RKO (cell line): ENCODE data around the gene PSMB2.
A peak's percentile ranks its signal among the peaks of the same experiment; 100 is the strongest.

ENCODE experiments used
- DNase-seq: peaks from one replicate; pipeline ENCODE4 v3.0.0-alpha.2; 2016; ENCODE audit warnings: low spot score

PSMB2 gene

DNA sequence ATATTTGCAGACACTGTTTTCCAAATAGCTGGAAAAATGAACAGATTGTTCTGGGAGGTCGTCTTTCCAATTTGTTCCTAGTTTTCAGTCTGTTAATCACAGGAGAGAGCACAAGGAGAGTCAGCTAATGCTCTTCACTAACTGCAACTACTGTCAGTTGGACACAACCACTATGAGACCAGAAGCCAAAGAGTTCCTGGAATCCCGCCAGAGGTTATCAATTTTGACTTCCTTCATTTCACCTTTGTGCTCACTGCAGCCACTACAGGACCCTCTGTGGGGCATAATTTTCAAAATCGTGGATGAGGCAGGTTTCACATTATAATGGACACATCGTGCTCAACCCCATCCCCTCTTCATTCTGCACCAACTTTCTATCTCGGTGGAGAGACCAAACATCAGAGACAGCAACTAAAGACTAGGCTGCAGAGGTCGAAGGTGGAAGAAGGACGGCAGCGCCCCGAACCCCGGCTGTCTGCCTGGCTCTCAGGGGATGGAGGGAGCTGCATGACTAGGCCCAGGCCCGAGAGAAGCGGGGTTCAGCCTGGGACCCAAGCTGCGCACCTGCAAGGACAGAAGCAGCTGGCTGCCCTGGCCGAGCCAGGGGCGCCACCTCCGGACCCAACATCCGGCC lies 84.7 kb downstream of the PSMB2 start:
- DNase-seq = peak; percentile 30

DNA sequence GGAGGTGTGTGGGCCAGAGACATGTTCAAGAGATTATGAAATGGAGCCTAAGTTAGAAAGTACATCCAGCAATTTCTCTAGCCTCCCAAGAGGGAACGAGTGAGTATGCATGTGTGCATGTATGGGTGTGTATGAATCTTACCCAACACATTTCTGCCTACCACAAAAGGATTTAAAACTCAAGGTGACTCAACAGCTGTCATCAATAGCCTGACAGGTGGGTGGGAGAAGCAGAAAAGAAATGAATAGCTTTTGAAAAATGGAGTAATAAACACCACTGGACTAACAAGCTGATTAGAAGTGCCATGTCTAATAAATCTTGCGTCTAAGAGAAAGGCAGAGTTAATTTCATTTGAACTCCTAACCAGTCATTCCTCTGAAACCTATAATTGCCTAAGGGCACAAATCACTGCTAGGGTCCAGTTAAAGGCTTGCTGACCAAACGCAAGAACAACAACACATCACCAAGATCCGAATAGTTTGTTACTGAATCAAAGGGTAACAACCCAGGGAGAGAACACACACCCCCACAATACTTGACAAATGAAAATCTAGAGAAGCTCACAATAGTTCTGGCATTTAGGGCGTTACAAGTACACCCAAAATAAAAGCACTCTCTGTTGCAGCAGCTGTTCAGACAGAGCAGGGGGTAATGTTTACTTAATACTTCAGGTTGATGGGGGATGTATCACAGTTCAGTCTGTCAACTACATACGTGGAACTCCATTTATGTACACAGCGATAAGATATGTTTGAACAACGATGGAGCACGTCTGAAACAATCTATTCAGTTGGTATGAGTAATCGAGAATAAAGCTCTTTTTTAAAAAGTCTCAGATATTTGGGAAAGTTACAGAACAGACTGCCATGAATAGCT lies 85.5 kb downstream of the PSMB2 start:
- DNase-seq = peak; percentile 86

DNA sequence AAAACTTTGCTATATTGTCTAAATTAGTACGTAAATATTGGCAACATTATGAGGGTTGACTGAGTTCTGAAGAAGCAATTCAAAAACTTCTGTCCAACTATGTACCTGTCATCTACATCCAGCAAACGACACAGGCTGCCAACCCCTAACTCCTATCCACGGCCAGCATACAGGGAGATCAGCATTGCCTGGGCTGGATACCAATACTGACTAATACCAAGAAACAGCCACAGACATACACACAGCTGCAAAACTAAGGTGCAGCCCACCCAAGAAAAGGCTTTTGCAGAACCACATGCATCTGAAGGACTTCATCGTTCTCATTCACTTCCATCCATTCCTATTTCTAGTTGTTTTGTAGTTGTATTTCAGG lies 86.1 kb downstream of the PSMB2 start:
- DNase-seq = no peak

DNA sequence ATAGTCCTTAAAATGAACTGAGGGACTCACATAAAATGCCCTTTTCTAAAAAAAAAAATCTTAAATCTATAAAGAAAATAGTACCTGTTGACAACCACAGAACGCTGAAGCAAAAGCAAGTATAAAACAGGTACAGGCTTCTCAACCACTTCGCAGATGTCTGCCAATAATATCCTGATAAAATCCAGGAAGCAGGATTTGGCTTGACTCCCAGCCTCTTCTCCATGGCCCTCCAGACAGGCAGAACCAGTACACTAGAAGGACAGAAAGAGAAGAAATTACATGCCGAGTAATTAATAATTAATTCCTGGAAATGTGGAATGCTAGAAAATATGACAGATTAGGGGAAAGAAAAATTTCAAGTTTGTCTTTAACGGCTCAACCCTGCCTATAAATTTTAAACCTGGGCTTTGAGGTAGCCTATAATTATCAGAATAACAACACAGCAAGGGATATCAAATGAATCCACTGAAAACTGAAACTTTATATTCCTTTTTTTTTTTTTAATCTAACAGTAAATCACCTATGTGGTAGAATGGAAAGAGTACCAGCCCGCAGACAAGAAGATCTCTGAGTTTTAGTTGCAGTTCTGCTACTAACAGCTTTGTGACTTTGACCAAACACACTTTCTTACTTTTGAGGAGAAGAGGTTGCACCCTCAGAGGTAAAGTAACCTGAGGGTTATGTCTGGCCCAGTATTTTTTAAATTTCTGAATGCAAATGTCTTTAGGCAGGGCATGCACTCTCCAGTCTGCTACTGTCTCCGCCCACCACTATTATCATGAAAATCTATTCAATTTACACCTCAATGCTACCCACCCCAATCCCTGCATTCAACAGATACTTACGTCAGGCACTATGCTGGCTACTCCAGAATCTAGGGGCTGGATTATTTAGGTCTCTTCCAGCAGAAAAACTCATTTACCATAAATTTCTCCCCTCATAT lies 86.8 kb downstream of the PSMB2 start:
- no peak for DNase-seq

DNA sequence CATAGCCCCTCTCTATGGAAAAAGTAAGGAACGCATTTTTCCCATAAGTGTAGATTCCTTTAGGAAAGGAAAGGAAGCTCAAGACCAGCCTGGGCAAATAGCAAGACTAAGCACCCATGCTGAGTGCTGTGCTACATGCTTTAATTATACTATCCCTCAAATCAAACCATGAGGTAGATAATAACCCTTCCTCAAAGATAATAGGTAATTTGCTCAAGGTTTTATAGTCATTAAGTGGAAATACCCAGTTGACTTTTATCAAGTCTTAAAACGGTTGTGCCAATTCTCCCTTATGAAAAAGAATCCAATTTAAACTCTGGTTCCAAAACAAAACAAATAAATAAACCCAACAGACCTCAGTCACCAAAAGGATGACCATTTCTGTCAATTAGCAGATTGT lies 87.5 kb downstream of the PSMB2 start:
- no peak for DNase-seq
